HepG2 (cell line): Measurements from ENCODE around the gene C17orf75. TPM values are rescaled to one million over a fixed set of nuclear protein-coding genes. Genes with fewer than 3 reads are reported as not detected.
A peak's percentile ranks its signal among the peaks of the same experiment; 100 is the strongest.

Experiments used
- HNF4A ChIP-seq: sonication (generic); formaldehyde crosslinking; IDR thresholded peaks from 2 replicates; pipeline ENCODE4 v1.4.0; 2020; ENCODE audit warnings: missing genetic modification reagents
- NR2F6 ChIP-seq, 2 experiments: IDR thresholded peaks; 2 replicates each; pipeline ENCODE4 v1.6.1; 2016; ENCODE audit warnings: antibody characterized with exemption in 1 of 2, mild to moderate bottlenecking in 1 of 2
- PAF1 ChIP-seq: IDR thresholded peaks from 2 replicates; pipeline ENCODE4 v1.6.1; 2016; ENCODE audit warnings: missing genetic modification reagents, missing compliant biosample characterization
- ZMYM3 ChIP-seq: sonication (generic); formaldehyde crosslinking; IDR thresholded peaks from 2 replicates; pipeline ENCODE4 v1.5.1; 2020; ENCODE audit warnings: mild to moderate bottlenecking, missing genetic modification reagents
- ZNF205 ChIP-seq: IDR thresholded peaks from 2 replicates; pipeline ENCODE4 v1.6.1; 2018; ENCODE audit warnings: missing biosample characterization, missing genetic modification reagents
- polyA plus RNA-seq, 8 experiments: library from polyadenylated mRNA; depleted of rRNA in 3 of 8; stranded (reverse) in 7 of 8; unstranded in 1 of 8; fragments of >200 nt; fragmentation: Illumina TruSeq in 4 of 8; extraction: Trizol in 4 of 8; gene quantifications; 2 replicates each; pipeline versions ENCODE4 v1.2.1 to v1.2.3, GENCODE V29; 2011 to 2016; ENCODE audit warnings: low read depth in 4 of 8, missing spikeins in 1 of 8, mixed read lengths in 1 of 8; ENCODE audit not compliant: insufficient read depth in 1 of 8
- total RNA-seq, 5 experiments: library from RNA; depleted of rRNA; stranded (reverse); fragments of >200 nt; fragmentation: Illumina TruSeq; extraction: Trizol; gene quantifications; 2 replicates each; pipeline ENCODE4 v1.2.3, GENCODE V29; 2016; ENCODE audit warnings: low read depth in 1 of 5
- TF ChIP-seq, protein P1 (sequence below): sonication (generic); formaldehyde crosslinking; IDR thresholded peaks from 2 replicates; pipeline ENCODE4 v1.5.0; 2020; ENCODE audit warnings: missing genetic modification reagents
- TF ChIP-seq, protein P2 (sequence below): sonication (generic); formaldehyde crosslinking; IDR thresholded peaks from 2 replicates; pipeline ENCODE4 v1.5.1; 2020; ENCODE audit warnings: missing genetic modification reagents, mild to moderate bottlenecking, borderline replicate concordance
- TF ChIP-seq, protein P3 (sequence below): fragments of 450-650 bp; IDR thresholded peaks from 2 replicates; pipeline ENCODE4 v1.6.1; 2017; ENCODE audit warnings: mild to moderate bottlenecking
- TF ChIP-seq, protein P4 (sequence below): sonication (generic); formaldehyde crosslinking; conservative IDR thresholded peaks from 2 replicates; pipeline ENCODE4 v1.4.0; 2020; ENCODE audit warnings: mild to moderate bottlenecking, missing genetic modification reagents, moderate library complexity
- TF ChIP-seq, protein P5 (sequence below): sonication (generic); formaldehyde crosslinking; IDR thresholded peaks from 2 replicates; pipeline ENCODE4 v1.5.0; 2020; ENCODE audit warnings: mild to moderate bottlenecking, missing genetic modification reagents
- TF ChIP-seq, protein P6 (sequence below): sonication (generic); formaldehyde crosslinking; IDR thresholded peaks from 2 replicates; pipeline ENCODE4 v1.8.0; 2022; ENCODE audit warnings: mild to moderate bottlenecking, missing genetic modification reagents; ENCODE audit not compliant: insufficient replicate concordance

Gene C17orf75
- total and polyA plus RNA-seq, 2 of the 13 experiments (the other 11 are each of a cell fraction or from before 2014, with no cell fraction given), result 16.2 to 33.0 TPM

DNA sequence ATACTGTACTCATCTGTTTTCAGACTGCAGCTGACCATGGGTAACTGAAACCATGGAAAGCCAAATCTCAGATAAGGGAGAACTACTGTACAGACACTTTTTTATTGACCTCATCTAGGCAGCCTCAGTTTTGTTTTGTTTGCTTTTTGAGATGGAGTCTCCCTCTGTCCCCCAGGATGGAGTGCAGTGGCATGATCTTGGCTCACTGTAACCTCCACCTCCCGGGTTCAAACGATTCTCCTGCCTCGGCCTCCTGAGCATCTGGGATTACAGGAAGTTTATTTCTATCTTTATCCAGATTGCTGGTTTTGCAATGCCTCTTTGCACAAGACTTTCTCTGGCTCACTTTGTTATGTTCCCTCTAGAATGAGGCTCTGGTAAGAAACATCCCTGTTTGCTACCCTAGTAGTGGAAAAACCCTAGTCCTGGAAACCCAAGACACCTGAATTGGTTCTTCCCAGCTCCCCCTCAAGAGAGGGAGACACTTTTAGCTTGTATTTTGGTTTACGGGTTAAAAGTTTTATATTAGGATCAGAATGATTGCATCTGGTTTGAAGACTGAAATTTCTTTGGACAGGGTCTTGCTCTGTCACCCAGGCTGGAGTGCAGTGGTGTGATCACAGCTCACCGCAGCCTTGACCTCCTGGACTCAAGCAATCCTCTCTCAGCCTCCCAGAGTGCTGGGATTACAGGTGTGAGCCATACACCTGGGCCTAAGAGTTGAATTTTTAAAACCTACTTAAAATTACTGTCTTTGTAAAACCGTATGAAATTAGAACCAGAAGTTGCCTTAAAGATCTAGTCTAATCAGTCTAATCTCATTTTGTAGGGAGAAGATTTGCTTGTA, 46.9 kb upstream of the C17orf75 start (continued):
- TF ChIP-seq, protein P1, sequence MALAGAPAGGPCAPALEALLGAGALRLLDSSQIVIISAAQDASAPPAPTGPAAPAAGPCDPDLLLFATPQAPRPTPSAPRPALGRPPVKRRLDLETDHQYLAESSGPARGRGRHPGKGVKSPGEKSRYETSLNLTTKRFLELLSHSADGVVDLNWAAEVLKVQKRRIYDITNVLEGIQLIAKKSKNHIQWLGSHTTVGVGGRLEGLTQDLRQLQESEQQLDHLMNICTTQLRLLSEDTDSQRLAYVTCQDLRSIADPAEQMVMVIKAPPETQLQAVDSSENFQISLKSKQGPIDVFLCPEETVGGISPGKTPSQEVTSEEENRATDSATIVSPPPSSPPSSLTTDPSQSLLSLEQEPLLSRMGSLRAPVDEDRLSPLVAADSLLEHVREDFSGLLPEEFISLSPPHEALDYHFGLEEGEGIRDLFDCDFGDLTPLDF, result no peak
- TF ChIP-seq, protein P2, sequence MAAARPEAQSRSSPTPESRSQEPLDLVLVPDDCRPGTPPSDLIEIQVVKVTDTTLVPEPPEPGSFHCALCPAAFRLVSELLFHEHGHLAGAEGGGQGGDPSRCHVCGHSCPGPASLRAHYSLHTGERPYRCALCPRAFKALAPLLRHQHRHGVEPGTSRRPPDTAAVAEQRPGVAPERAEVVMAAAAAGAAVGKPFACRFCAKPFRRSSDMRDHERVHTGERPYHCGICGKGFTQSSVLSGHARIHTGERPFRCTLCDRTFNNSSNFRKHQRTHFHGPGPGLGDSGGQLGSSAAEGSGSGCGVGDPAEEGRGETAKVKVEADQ (CRISPR knock-in tag), result no peak
- TF ChIP-seq ZNF205 (CRISPR knock-in tag) (no peak), ZMYM3 (CRISPR knock-in tag) (peak; percentile 43; the same call in 1 of the 2 replicates), PAF1 (CRISPR knock-in tag) (peak; percentile 28; the same call in 1 of the 2 replicates), NR2F6 (IDR thresholded peaks at IDR 0.05) (peak; percentile 14; the same call in 1 of the 2 replicates), NR2F6 (CRISPR knock-in tag; IDR thresholded peaks at IDR 0.05) (peak; percentile 53; the same call in 1 of the 2 replicates), HNF4A (CRISPR knock-in tag) (peak; percentile 67)
- TF ChIP-seq, protein P3, sequence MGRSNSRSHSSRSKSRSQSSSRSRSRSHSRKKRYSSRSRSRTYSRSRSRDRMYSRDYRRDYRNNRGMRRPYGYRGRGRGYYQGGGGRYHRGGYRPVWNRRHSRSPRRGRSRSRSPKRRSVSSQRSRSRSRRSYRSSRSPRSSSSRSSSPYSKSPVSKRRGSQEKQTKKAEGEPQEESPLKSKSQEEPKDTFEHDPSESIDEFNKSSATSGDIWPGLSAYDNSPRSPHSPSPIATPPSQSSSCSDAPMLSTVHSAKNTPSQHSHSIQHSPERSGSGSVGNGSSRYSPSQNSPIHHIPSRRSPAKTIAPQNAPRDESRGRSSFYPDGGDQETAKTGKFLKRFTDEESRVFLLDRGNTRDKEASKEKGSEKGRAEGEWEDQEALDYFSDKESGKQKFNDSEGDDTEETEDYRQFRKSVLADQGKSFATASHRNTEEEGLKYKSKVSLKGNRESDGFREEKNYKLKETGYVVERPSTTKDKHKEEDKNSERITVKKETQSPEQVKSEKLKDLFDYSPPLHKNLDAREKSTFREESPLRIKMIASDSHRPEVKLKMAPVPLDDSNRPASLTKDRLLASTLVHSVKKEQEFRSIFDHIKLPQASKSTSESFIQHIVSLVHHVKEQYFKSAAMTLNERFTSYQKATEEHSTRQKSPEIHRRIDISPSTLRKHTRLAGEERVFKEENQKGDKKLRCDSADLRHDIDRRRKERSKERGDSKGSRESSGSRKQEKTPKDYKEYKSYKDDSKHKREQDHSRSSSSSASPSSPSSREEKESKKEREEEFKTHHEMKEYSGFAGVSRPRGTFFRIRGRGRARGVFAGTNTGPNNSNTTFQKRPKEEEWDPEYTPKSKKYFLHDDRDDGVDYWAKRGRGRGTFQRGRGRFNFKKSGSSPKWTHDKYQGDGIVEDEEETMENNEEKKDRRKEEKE, result no peak
- TF ChIP-seq, protein P4, sequence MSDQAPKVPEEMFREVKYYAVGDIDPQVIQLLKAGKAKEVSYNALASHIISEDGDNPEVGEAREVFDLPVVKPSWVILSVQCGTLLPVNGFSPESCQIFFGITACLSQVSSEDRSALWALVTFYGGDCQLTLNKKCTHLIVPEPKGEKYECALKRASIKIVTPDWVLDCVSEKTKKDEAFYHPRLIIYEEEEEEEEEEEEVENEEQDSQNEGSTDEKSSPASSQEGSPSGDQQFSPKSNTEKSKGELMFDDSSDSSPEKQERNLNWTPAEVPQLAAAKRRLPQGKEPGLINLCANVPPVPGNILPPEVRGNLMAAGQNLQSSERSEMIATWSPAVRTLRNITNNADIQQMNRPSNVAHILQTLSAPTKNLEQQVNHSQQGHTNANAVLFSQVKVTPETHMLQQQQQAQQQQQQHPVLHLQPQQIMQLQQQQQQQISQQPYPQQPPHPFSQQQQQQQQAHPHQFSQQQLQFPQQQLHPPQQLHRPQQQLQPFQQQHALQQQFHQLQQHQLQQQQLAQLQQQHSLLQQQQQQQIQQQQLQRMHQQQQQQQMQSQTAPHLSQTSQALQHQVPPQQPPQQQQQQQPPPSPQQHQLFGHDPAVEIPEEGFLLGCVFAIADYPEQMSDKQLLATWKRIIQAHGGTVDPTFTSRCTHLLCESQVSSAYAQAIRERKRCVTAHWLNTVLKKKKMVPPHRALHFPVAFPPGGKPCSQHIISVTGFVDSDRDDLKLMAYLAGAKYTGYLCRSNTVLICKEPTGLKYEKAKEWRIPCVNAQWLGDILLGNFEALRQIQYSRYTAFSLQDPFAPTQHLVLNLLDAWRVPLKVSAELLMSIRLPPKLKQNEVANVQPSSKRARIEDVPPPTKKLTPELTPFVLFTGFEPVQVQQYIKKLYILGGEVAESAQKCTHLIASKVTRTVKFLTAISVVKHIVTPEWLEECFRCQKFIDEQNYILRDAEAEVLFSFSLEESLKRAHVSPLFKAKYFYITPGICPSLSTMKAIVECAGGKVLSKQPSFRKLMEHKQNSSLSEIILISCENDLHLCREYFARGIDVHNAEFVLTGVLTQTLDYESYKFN (CRISPR knock-in tag), result peak; percentile 17; the same call in 1 of the 2 replicates
- TF ChIP-seq, protein P5, sequence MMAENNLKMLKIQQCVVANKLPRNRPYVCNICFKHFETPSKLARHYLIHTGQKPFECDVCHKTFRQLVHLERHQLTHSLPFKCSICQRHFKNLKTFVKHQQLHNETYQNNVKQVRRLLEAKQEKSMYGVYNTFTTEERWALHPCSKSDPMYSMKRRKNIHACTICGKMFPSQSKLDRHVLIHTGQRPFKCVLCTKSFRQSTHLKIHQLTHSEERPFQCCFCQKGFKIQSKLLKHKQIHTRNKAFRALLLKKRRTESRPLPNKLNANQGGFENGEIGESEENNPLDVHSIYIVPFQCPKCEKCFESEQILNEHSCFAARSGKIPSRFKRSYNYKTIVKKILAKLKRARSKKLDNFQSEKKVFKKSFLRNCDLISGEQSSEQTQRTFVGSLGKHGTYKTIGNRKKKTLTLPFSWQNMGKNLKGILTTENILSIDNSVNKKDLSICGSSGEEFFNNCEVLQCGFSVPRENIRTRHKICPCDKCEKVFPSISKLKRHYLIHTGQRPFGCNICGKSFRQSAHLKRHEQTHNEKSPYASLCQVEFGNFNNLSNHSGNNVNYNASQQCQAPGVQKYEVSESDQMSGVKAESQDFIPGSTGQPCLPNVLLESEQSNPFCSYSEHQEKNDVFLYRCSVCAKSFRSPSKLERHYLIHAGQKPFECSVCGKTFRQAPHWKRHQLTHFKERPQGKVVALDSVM (CRISPR knock-in tag), result peak; percentile 78
- TF ChIP-seq, protein P6, sequence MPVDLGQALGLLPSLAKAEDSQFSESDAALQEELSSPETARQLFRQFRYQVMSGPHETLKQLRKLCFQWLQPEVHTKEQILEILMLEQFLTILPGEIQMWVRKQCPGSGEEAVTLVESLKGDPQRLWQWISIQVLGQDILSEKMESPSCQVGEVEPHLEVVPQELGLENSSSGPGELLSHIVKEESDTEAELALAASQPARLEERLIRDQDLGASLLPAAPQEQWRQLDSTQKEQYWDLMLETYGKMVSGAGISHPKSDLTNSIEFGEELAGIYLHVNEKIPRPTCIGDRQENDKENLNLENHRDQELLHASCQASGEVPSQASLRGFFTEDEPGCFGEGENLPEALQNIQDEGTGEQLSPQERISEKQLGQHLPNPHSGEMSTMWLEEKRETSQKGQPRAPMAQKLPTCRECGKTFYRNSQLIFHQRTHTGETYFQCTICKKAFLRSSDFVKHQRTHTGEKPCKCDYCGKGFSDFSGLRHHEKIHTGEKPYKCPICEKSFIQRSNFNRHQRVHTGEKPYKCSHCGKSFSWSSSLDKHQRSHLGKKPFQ, result peak; percentile 95
